ENCODE data around the gene CDHR2. TPM values are rescaled to one million over a fixed set of nuclear protein-coding genes. Genes with fewer than 3 reads are reported as not detected.

The CDHR2 gene
- total RNA-seq, 2 donors from 2014 or later, result 1.3 TPM; not detected in 1

- DNase-seq (no peak), ATAC-seq (no peak)
- no peak overlapping the region for H3K4me3 ChIP-seq
- peaks cover 12 to 33% of the 10 kb centered on the region in 2 donors for H3K36me3 ChIP-seq (replicated peaks in 1 of 2; ENCODE audit: insufficient read depth in 1 of 2, low read depth in 2 of 2)
- H3K4me1 ChIP-seq, result peaks cover 48% of the 10 kb centered on the region
- intact Hi-C loops (cut with DNase I), result no loop called here
- TF ChIP-seq, protein P1, sequence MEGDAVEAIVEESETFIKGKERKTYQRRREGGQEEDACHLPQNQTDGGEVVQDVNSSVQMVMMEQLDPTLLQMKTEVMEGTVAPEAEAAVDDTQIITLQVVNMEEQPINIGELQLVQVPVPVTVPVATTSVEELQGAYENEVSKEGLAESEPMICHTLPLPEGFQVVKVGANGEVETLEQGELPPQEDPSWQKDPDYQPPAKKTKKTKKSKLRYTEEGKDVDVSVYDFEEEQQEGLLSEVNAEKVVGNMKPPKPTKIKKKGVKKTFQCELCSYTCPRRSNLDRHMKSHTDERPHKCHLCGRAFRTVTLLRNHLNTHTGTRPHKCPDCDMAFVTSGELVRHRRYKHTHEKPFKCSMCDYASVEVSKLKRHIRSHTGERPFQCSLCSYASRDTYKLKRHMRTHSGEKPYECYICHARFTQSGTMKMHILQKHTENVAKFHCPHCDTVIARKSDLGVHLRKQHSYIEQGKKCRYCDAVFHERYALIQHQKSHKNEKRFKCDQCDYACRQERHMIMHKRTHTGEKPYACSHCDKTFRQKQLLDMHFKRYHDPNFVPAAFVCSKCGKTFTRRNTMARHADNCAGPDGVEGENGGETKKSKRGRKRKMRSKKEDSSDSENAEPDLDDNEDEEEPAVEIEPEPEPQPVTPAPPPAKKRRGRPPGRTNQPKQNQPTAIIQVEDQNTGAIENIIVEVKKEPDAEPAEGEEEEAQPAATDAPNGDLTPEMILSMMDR (IDR thresholded peaks at IDR 0.05), result no peak
- no peak for TF ChIP-seq POLR2A (IDR thresholded peaks at IDR 0.05)
- WGBS, 2 donors, result 63 to 78% methylated on average over 18 to 24 of the region's 24 CpGs
- no peaks in the 10 kb centered on the region for H3K9me3 ChIP-seq
- H3K27ac ChIP-seq, result no peak overlapping the region
- H3K27me3 ChIP-seq, result no peaks in the 10 kb centered on the region
Observed at GRCh38 chr5:176530983-176531901, 17.9 kb upstream of the CDHR2 start.

- TF ChIP-seq, protein P1 (IDR thresholded peaks at IDR 0.05), result no peak
- TF ChIP-seq POLR2A (IDR thresholded peaks at IDR 0.05), result no peak
- DNase-seq, result no peak
- Histone ChIP-seq H3K36me3 (replicated peaks in 1 of 2; ENCODE audit: insufficient read depth in 1 of 2, low read depth in 2 of 2) (peaks cover 12 to 33% of the 10 kb centered on the region in 2 donors), H3K4me1 (peaks cover 50% of the 10 kb centered on the region), H3K4me3 (no peak overlapping the region), H3K27me3 (no peaks in the 10 kb centered on the region), H3K9me3 (no peaks in the 10 kb centered on the region), H3K27ac (no peak overlapping the region)
- intact Hi-C loops (cut with DNase I), result no loop called here
- ATAC-seq, result no peak
- WGBS, 2 donors, result 83 to 90% methylated on average over 15 to 24 of the region's 28 CpGs
Observed at GRCh38 chr5:176531902-176532493, 17.1 kb upstream of the CDHR2 start.

- ATAC-seq, result no peak
- Histone ChIP-seq H3K27ac (peak overlapping the region in 2 of 4 donors; percentile 95 to 98), H3K4me1 (peaks cover 50% of the 10 kb centered on the region), H3K9me3 (no peaks in the 10 kb centered on the region), H3K4me3 (no peak overlapping the region), H3K36me3 (replicated peaks in 1 of 2; ENCODE audit: insufficient read depth in 1 of 2, low read depth in 2 of 2) (peaks cover 12 to 32% of the 10 kb centered on the region in 2 donors), H3K27me3 (no peaks in the 10 kb centered on the region)
- no peak for DNase-seq
- TF ChIP-seq, protein P1 (IDR thresholded peaks at IDR 0.05), result no peak
- TF ChIP-seq POLR2A (IDR thresholded peaks at IDR 0.05), result no peak
- 92 to 97% methylated on average over 6 to 8 of the region's 9 CpGs for whole genome bisulfite sequencing, 2 donors
- intact Hi-C loops (cut with DNase I), result no loop called here
Observed at GRCh38 chr5:176532795-176533194, 16.3 kb upstream of the CDHR2 start.

GRCh38 chr5:176533390-176533789 lies 15.8 kb upstream of the CDHR2 start:
- no peaks in the 10 kb centered on the region for H3K27me3 ChIP-seq
- peaks cover 12 to 28% of the 10 kb centered on the region in 2 donors for H3K36me3 ChIP-seq (replicated peaks in 1 of 2; ENCODE audit: insufficient read depth in 1 of 2, low read depth in 2 of 2)
- intact Hi-C loops (cut with DNase I), result no loop called here
- peaks cover 54% of the 10 kb centered on the region for H3K4me1 ChIP-seq
- no peaks in the 10 kb centered on the region for H3K9me3 ChIP-seq
- no peak for TF ChIP-seq POLR2A (IDR thresholded peaks at IDR 0.05)
- TF ChIP-seq, protein P1 (IDR thresholded peaks at IDR 0.05), result no peak
- H3K4me3 ChIP-seq, result no peak overlapping the region
- DNase-seq, result peak in 1 of 4 donors; percentile 44
- peak overlapping the region in 3 of 4 donors; percentile 86 to 98 (median 95) for H3K27ac ChIP-seq
- no peak for ATAC-seq
- 48 to 56% methylated on average over 8 of the region's 8 CpGs for WGBS, 2 donors
